ENCODE data around the gene HS6ST3.

- TF ChIP-seq, protein P1, sequence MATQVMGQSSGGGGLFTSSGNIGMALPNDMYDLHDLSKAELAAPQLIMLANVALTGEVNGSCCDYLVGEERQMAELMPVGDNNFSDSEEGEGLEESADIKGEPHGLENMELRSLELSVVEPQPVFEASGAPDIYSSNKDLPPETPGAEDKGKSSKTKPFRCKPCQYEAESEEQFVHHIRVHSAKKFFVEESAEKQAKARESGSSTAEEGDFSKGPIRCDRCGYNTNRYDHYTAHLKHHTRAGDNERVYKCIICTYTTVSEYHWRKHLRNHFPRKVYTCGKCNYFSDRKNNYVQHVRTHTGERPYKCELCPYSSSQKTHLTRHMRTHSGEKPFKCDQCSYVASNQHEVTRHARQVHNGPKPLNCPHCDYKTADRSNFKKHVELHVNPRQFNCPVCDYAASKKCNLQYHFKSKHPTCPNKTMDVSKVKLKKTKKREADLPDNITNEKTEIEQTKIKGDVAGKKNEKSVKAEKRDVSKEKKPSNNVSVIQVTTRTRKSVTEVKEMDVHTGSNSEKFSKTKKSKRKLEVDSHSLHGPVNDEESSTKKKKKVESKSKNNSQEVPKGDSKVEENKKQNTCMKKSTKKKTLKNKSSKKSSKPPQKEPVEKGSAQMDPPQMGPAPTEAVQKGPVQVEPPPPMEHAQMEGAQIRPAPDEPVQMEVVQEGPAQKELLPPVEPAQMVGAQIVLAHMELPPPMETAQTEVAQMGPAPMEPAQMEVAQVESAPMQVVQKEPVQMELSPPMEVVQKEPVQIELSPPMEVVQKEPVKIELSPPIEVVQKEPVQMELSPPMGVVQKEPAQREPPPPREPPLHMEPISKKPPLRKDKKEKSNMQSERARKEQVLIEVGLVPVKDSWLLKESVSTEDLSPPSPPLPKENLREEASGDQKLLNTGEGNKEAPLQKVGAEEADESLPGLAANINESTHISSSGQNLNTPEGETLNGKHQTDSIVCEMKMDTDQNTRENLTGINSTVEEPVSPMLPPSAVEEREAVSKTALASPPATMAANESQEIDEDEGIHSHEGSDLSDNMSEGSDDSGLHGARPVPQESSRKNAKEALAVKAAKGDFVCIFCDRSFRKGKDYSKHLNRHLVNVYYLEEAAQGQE (IDR thresholded peaks at IDR 0.05; ENCODE audit: low read depth): no peak
- TF ChIP-seq YY1 (IDR thresholded peaks at IDR 0.05; ENCODE audit: low read depth) (no peak), MAX (IDR thresholded peaks at IDR 0.05) (no peak), CREB1 (IDR thresholded peaks at IDR 0.05; ENCODE audit: low read depth) (no peak), USF1 (IDR thresholded peaks at IDR 0.05) (no peak), EP300 (IDR thresholded peaks at IDR 0.05; ENCODE audit: borderline replicate concordance) (no peak), TAF1 (IDR thresholded peaks at IDR 0.05; ENCODE audit: low read depth) (no peak), RAD21 (IDR thresholded peaks at IDR 0.05; ENCODE audit: low read depth) (no peak), CEBPB (IDR thresholded peaks at IDR 0.05) (no peak), NFIC (IDR thresholded peaks at IDR 0.05) (no peak), FOXM1 (IDR thresholded peaks at IDR 0.05; ENCODE audit: borderline replicate concordance, low read depth) (no peak)
These were observed 89.4 kb downstream of the HS6ST3 start for GRCh38 chr13:96179309-96179708.
